Measurements from ENCODE around the gene TIPIN. TPM values are rescaled to one million over a fixed set of nuclear protein-coding genes. Genes with fewer than 3 reads are reported as not detected.
"Not testable (repeated sequence)": the region's sequence is repeated elsewhere in the genome, so short reads cannot be mapped to it uniquely, and the experiment has no call there.

Gene TIPIN
- 12.0 TPM for polyA plus RNA-seq (ENCODE audit: insufficient read length)

DNA sequence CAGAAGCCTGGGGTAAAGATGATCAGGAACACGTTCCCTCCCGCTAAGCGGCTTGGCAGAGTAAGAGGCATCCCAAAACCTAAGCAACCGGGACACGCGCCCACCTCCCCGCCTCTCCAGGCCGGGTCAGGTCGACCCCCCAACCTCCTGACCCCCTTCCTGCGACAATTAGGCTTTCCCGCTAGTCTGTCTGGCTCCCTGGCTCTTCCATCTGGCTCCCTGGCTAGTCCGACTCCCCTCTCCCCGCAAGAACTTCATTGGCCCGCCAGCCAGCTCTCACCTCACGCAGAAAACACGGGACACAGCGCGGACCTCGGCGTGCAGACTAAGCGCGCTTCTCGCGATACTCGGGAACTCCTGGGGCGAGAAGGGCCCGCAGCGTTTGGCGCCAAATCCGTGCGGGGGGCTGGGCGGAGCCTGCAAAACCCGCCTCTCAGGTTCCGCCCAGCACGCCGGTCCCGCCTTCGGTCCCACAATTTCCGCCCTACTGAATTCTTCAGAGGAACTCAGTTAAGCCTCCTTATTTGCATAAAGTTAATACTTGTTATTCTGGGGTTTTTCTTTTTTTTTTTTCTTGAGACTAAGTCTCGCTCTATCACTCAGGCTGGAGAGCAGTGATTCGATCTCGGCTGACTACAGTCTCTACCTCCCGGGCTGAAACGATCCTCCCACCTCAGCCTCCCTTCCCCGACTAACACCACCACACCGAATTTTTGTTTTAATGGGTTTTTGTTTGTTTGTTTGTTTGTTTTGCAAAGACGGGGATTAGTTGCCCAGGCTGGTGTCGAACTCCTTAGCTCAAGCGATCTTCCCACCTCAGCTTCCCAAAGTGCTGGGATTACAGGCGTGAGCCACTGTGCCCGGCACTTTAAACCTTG, at the start of gene TIPIN:
Gene TIPIN (minus strand): TSS at position 327 of the 878 bp plus-strand sequence. CDS start 3,738 bp downstream, outside the sequence.
- peak; percentile 89 for DNase-seq (ENCODE audit: low read depth)

GRCh38 chr15:66405615-66406014, 49.1 kb upstream of the TIPIN start:
- peak; percentile 50 for DNase-seq (ENCODE audit: low read depth)

GRCh38 chr15:66405007-66405406, 48.5 kb upstream of the TIPIN start:
- no peak for DNase-seq (ENCODE audit: low read depth)

GRCh38 chr15:66404532-66404931, 48.0 kb upstream of the TIPIN start:
- no peak for DNase-seq (ENCODE audit: low read depth)

DNA sequence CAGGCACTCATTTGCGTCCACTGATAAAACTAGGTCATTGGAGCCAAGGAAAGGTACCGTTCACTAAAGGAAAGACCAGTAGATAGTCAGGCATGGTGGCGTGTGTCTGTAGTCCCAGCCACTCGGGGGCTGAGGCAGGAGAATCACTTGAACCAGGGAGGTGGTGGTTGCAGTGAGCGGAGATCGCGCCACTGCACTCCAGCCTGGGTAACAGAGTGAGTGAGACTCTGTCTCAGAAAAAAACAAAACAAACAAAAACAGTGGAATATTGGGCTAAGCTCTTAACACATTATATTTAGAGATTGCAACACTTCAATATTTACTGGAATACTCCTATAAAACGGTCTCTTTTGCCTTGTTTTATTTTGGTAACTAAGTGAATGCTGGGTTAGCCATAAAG, 47.6 kb upstream of the TIPIN start:
- no peak for DNase-seq (ENCODE audit: low read depth)

DNA sequence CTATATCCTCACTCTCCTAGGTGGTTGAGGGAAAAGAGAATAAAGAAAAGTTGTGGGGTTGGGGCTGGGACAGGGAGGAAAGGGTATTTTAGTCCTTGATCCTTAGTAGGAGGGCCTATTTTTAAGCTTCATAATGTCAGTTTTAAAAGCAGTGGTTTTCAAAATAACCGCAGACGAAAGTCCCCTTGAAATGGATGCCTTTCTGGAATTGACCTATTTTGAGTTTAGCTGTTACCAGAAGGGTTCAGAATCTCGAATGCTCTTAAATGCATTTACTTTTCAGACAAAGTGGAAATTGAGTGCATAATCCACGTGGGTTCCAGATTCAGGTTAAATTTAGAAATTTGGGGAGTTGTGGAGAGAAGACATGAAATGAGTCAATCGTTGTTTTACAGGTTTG, 46.8 kb upstream of the TIPIN start:
- no peak for DNase-seq (ENCODE audit: low read depth)

- no peak for DNase-seq (ENCODE audit: low read depth)
These were observed 46.3 kb upstream of the TIPIN start for GRCh38 chr15:66402761-66403284.

- DNase-seq (ENCODE audit: low read depth): no peak
These were observed 44.9 kb upstream of the TIPIN start for GRCh38 chr15:66401130-66402021.

- no peak for DNase-seq (ENCODE audit: low read depth)
These were observed 43.9 kb upstream of the TIPIN start for GRCh38 chr15:66400351-66400774.

DNA sequence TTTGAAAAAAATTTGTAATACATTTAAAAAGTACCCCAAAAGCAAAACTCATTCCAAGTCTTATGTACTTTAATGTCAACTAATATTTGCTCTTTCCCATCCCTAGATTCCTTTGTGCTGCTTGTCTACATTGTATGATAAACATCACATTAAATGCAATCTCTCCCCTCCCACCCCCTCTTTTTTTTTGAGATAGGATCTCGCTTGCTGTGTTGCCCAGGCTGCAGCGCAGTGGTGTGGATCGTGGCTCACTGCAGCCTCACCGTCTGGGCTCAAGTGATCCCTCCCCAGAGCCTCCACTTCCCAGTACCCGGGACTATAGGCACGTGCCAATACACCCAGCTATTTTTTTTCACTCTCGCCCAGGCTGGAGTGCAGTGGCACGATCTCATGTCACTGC, 42.8 kb upstream of the TIPIN start:
- DNase-seq (ENCODE audit: low read depth): no peak

DNA sequence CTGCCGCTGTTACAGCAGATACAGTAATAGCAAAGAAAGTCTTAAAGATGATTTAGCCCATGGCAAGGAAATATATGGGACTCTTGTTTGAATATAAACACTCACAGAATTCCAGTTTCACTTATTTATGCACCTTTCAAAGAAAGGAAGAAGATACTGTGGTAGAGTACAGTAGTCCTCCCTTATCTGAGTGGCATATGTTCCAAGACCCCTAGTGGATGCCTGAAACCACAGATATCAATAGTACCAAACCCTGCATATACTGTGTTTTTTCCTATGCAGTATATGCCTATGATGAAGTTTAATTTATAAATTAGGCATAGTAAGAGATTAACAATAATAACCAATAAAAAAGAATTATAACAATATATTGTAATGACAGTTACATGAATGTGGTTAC, 38.4 kb upstream of the TIPIN start:
- no peak for DNase-seq (ENCODE audit: low read depth)

GRCh38 chr15:66394472-66394871, 38.0 kb upstream of the TIPIN start:
- no peak for DNase-seq (ENCODE audit: low read depth)

GRCh38 chr15:66393037-66393436, 36.6 kb upstream of the TIPIN start:
- DNase-seq (ENCODE audit: low read depth): not testable (repeated sequence)

GRCh38 chr15:66390678-66391077, 34.2 kb upstream of the TIPIN start:
- no peak for DNase-seq (ENCODE audit: low read depth)

DNA sequence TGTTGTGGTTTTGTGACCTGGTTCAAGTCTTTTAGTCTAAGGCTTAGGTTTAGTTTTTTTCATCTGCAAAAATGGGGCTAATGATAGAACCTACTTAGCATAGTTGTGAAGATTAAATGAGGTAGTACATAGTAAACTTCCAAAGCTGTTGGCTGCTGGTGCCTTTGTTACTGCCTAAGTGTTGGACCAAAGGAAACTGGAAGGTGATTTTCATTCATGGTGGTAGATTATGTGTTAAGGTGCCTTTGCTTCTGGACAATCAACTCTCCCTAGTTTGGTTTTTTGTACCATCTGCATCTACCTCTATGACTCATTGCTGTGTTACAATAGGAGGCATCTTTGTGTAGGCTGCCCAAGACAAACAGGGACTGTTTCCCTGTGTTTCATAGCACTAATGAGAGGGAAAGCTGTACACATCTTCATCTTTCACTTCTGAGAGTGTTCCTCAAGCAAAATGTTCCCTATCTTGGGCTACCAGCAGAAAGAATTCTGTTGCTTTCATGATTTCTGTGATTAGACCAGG, 33.4 kb upstream of the TIPIN start:
- DNase-seq (ENCODE audit: low read depth): no peak

GRCh38 chr15:66389098-66389858, 32.8 kb upstream of the TIPIN start:
- no peak for DNase-seq (ENCODE audit: low read depth)

DNA sequence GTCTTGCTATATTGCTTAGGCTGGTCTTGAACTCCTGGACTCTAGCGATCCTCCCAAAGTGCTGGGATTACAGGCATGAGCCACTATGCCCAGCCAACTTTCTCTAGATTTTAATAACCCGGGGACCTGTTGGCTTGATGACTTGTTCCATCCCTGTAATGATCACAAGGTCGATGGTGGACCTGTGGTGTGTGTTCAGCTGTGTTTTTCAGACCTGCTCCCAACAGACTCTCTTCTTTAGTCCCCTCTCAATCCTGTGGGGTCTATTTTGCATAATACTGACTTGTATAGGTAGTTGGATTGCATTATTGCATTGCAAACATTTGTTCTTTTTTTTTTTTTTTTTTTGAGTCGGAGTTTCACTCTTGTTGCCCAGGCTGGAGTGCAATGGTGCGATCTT, 32.1 kb upstream of the TIPIN start:
- DNase-seq (ENCODE audit: low read depth): no peak

DNA sequence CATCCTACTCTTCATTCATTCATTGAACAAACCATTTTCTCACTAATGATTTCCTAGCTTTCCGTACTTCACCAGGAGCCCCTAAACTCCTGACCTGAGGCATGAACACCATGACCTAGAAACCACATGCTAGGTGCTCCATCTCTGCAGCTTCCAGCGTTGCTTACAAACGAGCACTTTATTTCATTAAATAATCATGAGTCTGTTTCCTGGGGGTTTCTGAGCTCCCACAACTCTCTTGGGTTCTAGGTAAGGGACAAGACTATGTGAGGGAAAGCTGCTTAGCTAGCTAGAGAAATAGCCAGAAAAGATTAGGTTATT, 31.5 kb upstream of the TIPIN start:
- no peak for DNase-seq (ENCODE audit: low read depth)

- no peak for DNase-seq (ENCODE audit: low read depth)
These were observed 30.9 kb upstream of the TIPIN start for GRCh38 chr15:66387163-66388042.
